H1 (cell line): ENCODE data around the gene PRKN. TPM values are rescaled to one million over a fixed set of nuclear protein-coding genes. Genes with fewer than 3 reads are reported as not detected.
A peak's percentile ranks its signal among the peaks of the same experiment; 100 is the strongest.

ENCODE experiments used
- CTCF ChIA-PET: fragments of 300-600 bp; sonication (Branson Sonifier 250); formaldehyde crosslinking; loops from one replicate; lab custom pipeline; 2021; ENCODE audit not compliant: partially characterized antibody; lab: Charles Lee
- POLR2A ChIA-PET: fragments of 300-600 bp; sonication (Branson Sonifier 250); formaldehyde crosslinking; loops from one replicate; lab custom pipeline; 2021; ENCODE audit warnings: inconsistent platforms; ENCODE audit not compliant: partially characterized antibody; lab: Charles Lee
- DNase-seq, 2 experiments: peaks; one replicate each; pipeline versions ENCODE4 v3.0.0 to v3.0.0-alpha.2; 2010 to 2022; ENCODE audit warnings: low spot score in 2 of 2, low read depth in 1 of 2, mixed read lengths in 1 of 2
- FAIRE-seq: peaks from 2 replicates; lab custom pipeline; 2011; peaks lifted over from hg19 to GRCh38; lab: Jason Lieb, UNC
- H2AFZ ChIP-seq: 2 replicates; pipeline ENCODE4 v1.8.1; 2012; ENCODE audit warnings: low read length, inconsistent platforms
- H2AK5ac ChIP-seq: 2 replicates; pipeline ENCODE4 v1.6.1; 2013; ENCODE audit warnings: low read depth, low read length
- H2BK120ac ChIP-seq: replicated peaks from 2 replicates; pipeline ENCODE3; 2013; ENCODE audit warnings: low read depth, low read length, inconsistent platforms
- H2BK12ac ChIP-seq: 2 replicates; pipeline ENCODE4 v1.6.1; 2013; ENCODE audit warnings: low read depth, low read length
- H2BK15ac ChIP-seq: 2 replicates; pipeline ENCODE4 v1.6.1; 2013; ENCODE audit warnings: low read length
- H2BK20ac ChIP-seq: 2 replicates; pipeline ENCODE4 v1.6.1; 2013; ENCODE audit warnings: low read length
- H2BK5ac ChIP-seq: 2 replicates; pipeline ENCODE4 v1.6.1; 2013; ENCODE audit warnings: low read depth, low read length
- H3K14ac ChIP-seq: 2 replicates; pipeline ENCODE4 v1.6.1; 2013; ENCODE audit warnings: inconsistent platforms; ENCODE audit not compliant: insufficient read length
- H3K18ac ChIP-seq: 2 replicates; pipeline ENCODE4 v1.6.1; 2013; ENCODE audit warnings: low read length; ENCODE audit errors: extremely low read depth
- H3K23ac ChIP-seq: 2 replicates; pipeline ENCODE4 v1.6.1; 2013; ENCODE audit warnings: inconsistent platforms; ENCODE audit not compliant: insufficient read length
- H3K23me2 ChIP-seq: 2 replicates; pipeline ENCODE4 v1.6.1; 2013; ENCODE audit warnings: low read depth, low read length
- H3K27ac ChIP-seq: 2 replicates; pipeline ENCODE4 v1.6.1; 2011; ENCODE audit warnings: low read depth, low read length, inconsistent platforms
- H3K27me3 ChIP-seq, 4 experiments: replicated peaks in 1 of 4; 1 replicate in 1 of 4; 2 replicates in 3 of 4; pipeline versions ENCODE4 v1.6.1 to v1.8.1; 2011 to 2013; ENCODE audit warnings: low read length in 3 of 4, mild to moderate bottlenecking in 3 of 4, inconsistent platforms in 2 of 4, mixed read lengths in 2 of 4, moderate library complexity in 1 of 4; ENCODE audit not compliant: control insufficient read depth in 3 of 4, insufficient read depth in 3 of 4; ENCODE audit errors: extremely low read depth in 1 of 4
- H3K36me3 ChIP-seq, 4 experiments: 2 replicates each; pipeline versions ENCODE4 v1.6.1 to v1.8.1; 2011 to 2013; ENCODE audit warnings: mild to moderate bottlenecking in 4 of 4, low read length in 3 of 4, moderate library complexity in 2 of 4, control low read depth in 1 of 4, inconsistent platforms in 1 of 4; ENCODE audit not compliant: insufficient read depth in 4 of 4, control insufficient read depth in 2 of 4
- H3K4ac ChIP-seq: replicated peaks from 2 replicates; pipeline ENCODE3; 2013; ENCODE audit warnings: low read length, low read depth, mixed read lengths, inconsistent platforms; ENCODE audit not compliant: insufficient read length
- H3K4me1 ChIP-seq, 4 experiments: replicated peaks in 1 of 4; 1 replicate in 1 of 4; 2 replicates in 3 of 4; pipeline versions ENCODE4 v1.6.1 to v1.8.1; 2011 to 2013; ENCODE audit warnings: low read length in 3 of 4, inconsistent platforms in 2 of 4, mixed read lengths in 1 of 4; ENCODE audit not compliant: insufficient read depth in 4 of 4, control insufficient read depth in 3 of 4
- H3K4me2 ChIP-seq, 2 experiments: 2 replicates each; pipeline versions ENCODE4 v1.6.1 to v1.8.1; 2011 to 2013; ENCODE audit warnings: low read depth in 2 of 2, low read length in 2 of 2, control low read depth in 1 of 2, inconsistent platforms in 1 of 2, mild to moderate bottlenecking in 1 of 2; ENCODE audit not compliant: insufficient read depth in 1 of 2
- H3K4me3 ChIP-seq, 4 experiments: fragments of 200-600, 300-600 bp in 1 of 4; sonication (generic), shearing (Covaris generic), sonication (Bioruptor Twin) in 1 of 4; 2 replicates each; pipeline versions ENCODE4 v1.5.1 to v1.8.1; 2011 to 2016; ENCODE audit warnings: low read length in 4 of 4, low read depth in 3 of 4, control low read depth in 2 of 4, inconsistent platforms in 2 of 4, mild to moderate bottlenecking in 2 of 4, mixed read lengths in 1 of 4, moderate library complexity in 1 of 4; ENCODE audit not compliant: insufficient read depth in 2 of 4; ENCODE audit errors: extremely low read depth in 1 of 4
- H3K56ac ChIP-seq: replicated peaks from 2 replicates; pipeline ENCODE3; 2013; ENCODE audit warnings: low read depth, mild to moderate bottlenecking, mixed read lengths, low read length, inconsistent platforms; ENCODE audit not compliant: insufficient read length
- H3K79me1 ChIP-seq: 2 replicates; pipeline ENCODE4 v1.6.1; 2013; ENCODE audit warnings: low read depth, low read length, control low read depth
- H3K79me2 ChIP-seq, 2 experiments: 2 replicates each; pipeline versions ENCODE4 v1.6.1 to v1.8.1; 2012 to 2013; ENCODE audit warnings: low read length in 2 of 2, mild to moderate bottlenecking in 2 of 2, inconsistent platforms in 1 of 2; ENCODE audit not compliant: insufficient read depth in 2 of 2, control insufficient read depth in 1 of 2
- H3K9ac ChIP-seq, 4 experiments: replicated peaks in 1 of 4; 1 replicate in 1 of 4; 2 replicates in 3 of 4; pipeline versions ENCODE4 v1.6.1 to v1.8.1; 2011 to 2013; ENCODE audit warnings: low read depth in 3 of 4, low read length in 3 of 4, control low read depth in 2 of 4, mild to moderate bottlenecking in 2 of 4, moderate library complexity in 2 of 4, inconsistent platforms in 1 of 4; ENCODE audit errors: extremely low read depth in 1 of 4
- H3K9me3 ChIP-seq, 2 experiments: 2 replicates each; pipeline versions ENCODE4 v1.6.1 to v1.8.1; 2012 to 2013; ENCODE audit warnings: mild to moderate bottlenecking in 2 of 2, moderate library complexity in 2 of 2, control low read depth in 1 of 2, inconsistent platforms in 1 of 2, low read depth in 1 of 2, low read length in 1 of 2, mixed read lengths in 1 of 2; ENCODE audit not compliant: insufficient read depth in 2 of 2
- H4K20me1 ChIP-seq, 2 experiments: replicated peaks in 1 of 2; 2 replicates each; pipeline versions ENCODE3 to v1.8.1; 2011 to 2013; ENCODE audit warnings: inconsistent platforms in 2 of 2, low read length in 2 of 2, mild to moderate bottlenecking in 1 of 2; ENCODE audit not compliant: insufficient read depth in 2 of 2, control insufficient read depth in 1 of 2
- H4K5ac ChIP-seq: 2 replicates; pipeline ENCODE4 v1.6.1; 2013; ENCODE audit warnings: low read length, low read depth, mixed read lengths, inconsistent platforms; ENCODE audit not compliant: insufficient read length
- H4K8ac ChIP-seq: 2 replicates; pipeline ENCODE4 v1.8.0; 2013; ENCODE audit warnings: mild to moderate bottlenecking, moderate library complexity, low read length, inconsistent platforms; ENCODE audit not compliant: insufficient read depth; ENCODE audit errors: extremely low read depth
- H4K91ac ChIP-seq: replicated peaks from 2 replicates; pipeline ENCODE3; 2013; ENCODE audit warnings: low read length, mixed read lengths, inconsistent platforms; ENCODE audit not compliant: insufficient read length
- EP300 ChIP-seq, 2 experiments: IDR thresholded peaks; 1 replicate in 1 of 2; 2 replicates in 1 of 2; pipeline ENCODE4 v1.6.1; 2011 to 2012; ENCODE audit warnings: low read depth in 2 of 2, low read length in 2 of 2, mild to moderate bottlenecking in 2 of 2, borderline replicate concordance in 1 of 2, inconsistent platforms in 1 of 2, moderate library complexity in 1 of 2
- SIN3A ChIP-seq, 2 experiments: IDR thresholded peaks in 1 of 2; conservative IDR thresholded peaks in 1 of 2; 2 replicates each; pipeline ENCODE4 v1.6.1; 2011 to 2012; ENCODE audit warnings: low read length in 2 of 2, improper control_type of control experiment in 1 of 2, low read depth in 1 of 2, mild to moderate bottlenecking in 1 of 2
- TCF12 ChIP-seq: IDR thresholded peaks from 2 replicates; pipeline ENCODE4 v1.6.1; 2011; ENCODE audit warnings: low read depth, mild to moderate bottlenecking, low read length
- WGBS, 2 experiments: shearing (Covaris generic) in 1 of 2; methylation state at CpG; one replicate each; pipeline versions ENCODE4 v1.1.6 to v1.1.7; 2013 to 2015; ENCODE audit warnings: low lambda C conversion rate in 2 of 2, mixed read lengths in 2 of 2, inconsistent platforms in 1 of 2, low coverage in 1 of 2, missing lambda C conversion rate in 1 of 2; ENCODE audit not compliant: insufficient replicate concordance in 2 of 2, insufficient coverage in 1 of 2, insufficient read length in 1 of 2; ENCODE audit errors: extremely low coverage in 1 of 2, missing lambda C conversion rate in 1 of 2; 5-methylcytosine and 5-hydroxymethylcytosine counted together
- polyA plus RNA-seq, 7 experiments: library from polyadenylated mRNA; depleted of rRNA in 3 of 7; stranded (reverse) in 5 of 7; unstranded in 2 of 7; fragments of >200 nt in 5 of 7; fragments of 200-250 nt in 2 of 7; gene quantifications; 1 replicate in 5 of 7; 2 replicates in 1 of 7; 4 replicates in 1 of 7; pipeline versions ENCODE4 v1.2.1 to v1.2.3, GENCODE V29; 2011 to 2013; ENCODE audit warnings: missing spikeins in 2 of 7, mixed read lengths in 2 of 7
- total RNA-seq: library from RNA; stranded (reverse); fragmentation: NEBNext Ultra II Directional; extraction: Animal tissue kit (Norgen Biotek cat#: 25700); gene quantifications from 2 replicates; pipeline ENCODE4 v1.2.1, GENCODE V29; 2021
- TF ChIP-seq, protein P1 (sequence below), 3 experiments: IDR thresholded peaks; 1 replicate in 2 of 3; 2 replicates in 1 of 3; pipeline versions ENCODE4 v1.5.1 to v1.6.1; 2011; ENCODE audit warnings: low read length in 3 of 3, mild to moderate bottlenecking in 3 of 3, inconsistent platforms in 2 of 3, low read depth in 1 of 3, moderate library complexity in 1 of 3; ENCODE audit not compliant: insufficient read depth in 1 of 3; ENCODE audit errors: control extremely low read depth in 1 of 3

PRKN gene
- total and polyA plus RNA-seq, 2 of the 8 experiments (the other 6 are each of a cell fraction or from before 2014, with no cell fraction given): 0.13 to 0.29 TPM

DNA sequence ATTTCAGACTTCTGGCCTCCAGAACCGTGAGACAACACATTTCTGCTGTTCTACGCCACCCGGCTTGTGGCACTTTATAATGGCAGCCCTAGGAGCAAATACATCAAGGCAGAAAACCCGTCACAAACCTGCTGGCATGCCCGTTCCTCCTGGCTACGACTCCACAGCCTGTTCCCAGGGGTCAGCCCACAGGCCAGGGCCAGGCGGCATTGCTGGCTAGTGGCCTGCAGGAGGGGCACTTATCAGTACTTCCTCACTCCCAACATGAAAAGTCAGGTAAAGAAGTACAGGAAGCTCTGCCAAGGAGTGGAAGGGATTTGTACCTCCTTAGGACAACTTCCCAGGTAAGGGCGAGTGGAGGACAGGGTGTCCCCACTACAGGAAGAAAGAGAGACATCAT lies 1230.6 kb downstream of the PRKN start:
- Histone ChIP-seq H2BK5ac (no peak overlapping the region), H3K23me2 (no peaks in the 10 kb centered on the region), H2AK5ac (no peak overlapping the region), H4K20me1 (no peaks in the 10 kb centered on the region), H3K4me2 (no peak overlapping the region), H3K36me3 (no peaks in the 10 kb centered on the region), H3K9me3 (no peaks in the 10 kb centered on the region), H3K14ac (no peak overlapping the region), H3K4me3 (no peak overlapping the region), H3K9ac (no peak overlapping the region), H3K18ac (no peak overlapping the region), H4K5ac (no peak overlapping the region), H3K4ac (no peak overlapping the region), H2BK12ac (no peak overlapping the region), H3K79me2 (no peaks in the 10 kb centered on the region), H2BK120ac (no peak overlapping the region), H2BK15ac (no peak overlapping the region), H2BK20ac (no peak overlapping the region), H3K27me3 (no peaks in the 10 kb centered on the region), H3K79me1 (no peaks in the 10 kb centered on the region), H2AFZ (no peak overlapping the region), H3K27ac (no peak overlapping the region), H4K91ac (no peak overlapping the region), H4K8ac (no peak overlapping the region), H3K56ac (no peak overlapping the region), H3K23ac (no peak overlapping the region), H3K4me1 (no peaks in the 10 kb centered on the region)
- ChIA-PET CTCF (interaction anchor here (0.7 to 2.2 kb wide), 21 partner anchors 11 to 123 kb away, joined by 3 to 29 read pairs (median 5); no protein-coding TSS in a partner anchor), POLR2A (no interaction called here)
- 87% methylated on average over 8 of the region's 8 CpGs; no CpG with 5 or more reads in 1 of the 2 experiments for WGBS, 2 experiments
- DNase-seq: no peak
- no peak for FAIRE-seq
- TF ChIP-seq TCF12 (no peak), SIN3A (conservative IDR thresholded peaks at IDR 0.05 in 1 of 2, IDR thresholded peaks at IDR 0.05 in 1 of 2; ENCODE audit: low read depth in 1 of 2, low read length in 2 of 2) (no peak), EP300 (IDR thresholded peaks at IDR 0.05; ENCODE audit: borderline replicate concordance in 1 of 2, low read depth in 2 of 2, low read length in 2 of 2) (no peak)
- TF ChIP-seq, protein P1, sequence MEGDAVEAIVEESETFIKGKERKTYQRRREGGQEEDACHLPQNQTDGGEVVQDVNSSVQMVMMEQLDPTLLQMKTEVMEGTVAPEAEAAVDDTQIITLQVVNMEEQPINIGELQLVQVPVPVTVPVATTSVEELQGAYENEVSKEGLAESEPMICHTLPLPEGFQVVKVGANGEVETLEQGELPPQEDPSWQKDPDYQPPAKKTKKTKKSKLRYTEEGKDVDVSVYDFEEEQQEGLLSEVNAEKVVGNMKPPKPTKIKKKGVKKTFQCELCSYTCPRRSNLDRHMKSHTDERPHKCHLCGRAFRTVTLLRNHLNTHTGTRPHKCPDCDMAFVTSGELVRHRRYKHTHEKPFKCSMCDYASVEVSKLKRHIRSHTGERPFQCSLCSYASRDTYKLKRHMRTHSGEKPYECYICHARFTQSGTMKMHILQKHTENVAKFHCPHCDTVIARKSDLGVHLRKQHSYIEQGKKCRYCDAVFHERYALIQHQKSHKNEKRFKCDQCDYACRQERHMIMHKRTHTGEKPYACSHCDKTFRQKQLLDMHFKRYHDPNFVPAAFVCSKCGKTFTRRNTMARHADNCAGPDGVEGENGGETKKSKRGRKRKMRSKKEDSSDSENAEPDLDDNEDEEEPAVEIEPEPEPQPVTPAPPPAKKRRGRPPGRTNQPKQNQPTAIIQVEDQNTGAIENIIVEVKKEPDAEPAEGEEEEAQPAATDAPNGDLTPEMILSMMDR (IDR thresholded peaks at IDR 0.05; ENCODE audit: control extremely low read depth in 1 of 3, insufficient read depth in 1 of 3, low read depth in 1 of 3, low read length in 3 of 3): peak; percentile 41 to 54 (median 53)
